HG03025 (cell line): Measurements from ENCODE around the gene CSK.

Experiments used
- ATAC-seq: cut with Tn5 transposase; IDR thresholded peaks from one replicate; pipeline ENCODE4 v1.9.1; 2021; ENCODE audit warnings: mild to moderate bottlenecking, moderate library complexity; ENCODE audit not compliant: unreplicated experiment, low FRiP score

The CSK gene

DNA sequence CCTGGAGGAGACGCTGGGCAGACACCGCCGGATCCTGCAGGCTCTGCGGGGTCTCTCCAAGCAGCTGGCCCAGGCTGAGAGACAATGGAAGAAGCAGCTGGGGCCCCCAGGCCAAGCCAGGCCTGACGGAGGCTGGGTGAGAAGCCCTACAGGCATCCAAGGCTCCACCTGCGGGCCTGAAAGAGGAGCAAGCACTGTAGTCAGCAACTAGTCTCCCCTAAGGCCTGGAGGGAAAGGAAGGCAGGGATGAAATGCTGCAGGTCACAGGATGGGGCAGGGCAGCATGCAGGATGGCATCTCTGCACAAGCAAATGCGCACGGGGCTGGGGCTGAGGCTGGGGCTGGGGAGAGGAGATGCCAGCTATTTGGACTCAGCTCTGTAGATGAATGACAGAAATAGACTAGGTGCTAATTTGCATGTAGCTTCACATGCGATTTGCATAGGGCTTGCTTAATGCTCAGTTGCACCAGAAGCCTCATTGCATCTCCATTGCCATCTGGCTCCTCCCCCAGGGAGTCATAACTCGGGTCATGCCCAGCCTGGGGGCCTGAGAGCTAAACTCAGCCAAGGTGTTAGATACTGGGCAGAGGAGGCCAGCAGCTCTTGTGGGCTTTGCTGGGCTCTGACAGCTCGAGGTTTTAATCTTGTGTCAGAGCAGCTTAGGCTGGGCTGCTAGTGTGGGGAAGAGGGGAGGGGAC, 39.4 kb downstream of the CSK start:
- ATAC-seq: no peak

DNA sequence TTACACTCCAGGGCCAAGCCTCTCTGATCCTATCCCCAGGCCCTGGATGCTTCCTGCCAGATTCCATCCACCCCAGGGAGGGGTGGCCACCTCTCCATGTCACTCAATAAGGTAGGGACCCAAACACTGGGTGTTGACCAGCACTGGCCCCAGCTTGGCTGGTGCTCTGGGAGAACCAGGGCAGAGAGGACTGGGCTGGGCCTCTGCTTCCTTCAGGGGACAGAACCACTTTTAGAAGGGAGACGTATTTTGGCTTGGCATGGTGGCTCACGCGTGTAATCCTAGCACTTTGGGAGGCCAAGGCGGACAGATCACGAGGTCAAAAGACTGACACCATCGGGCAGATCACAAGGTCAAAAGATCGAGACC, 39.9 kb downstream of the CSK start:
- no peak for ATAC-seq

DNA sequence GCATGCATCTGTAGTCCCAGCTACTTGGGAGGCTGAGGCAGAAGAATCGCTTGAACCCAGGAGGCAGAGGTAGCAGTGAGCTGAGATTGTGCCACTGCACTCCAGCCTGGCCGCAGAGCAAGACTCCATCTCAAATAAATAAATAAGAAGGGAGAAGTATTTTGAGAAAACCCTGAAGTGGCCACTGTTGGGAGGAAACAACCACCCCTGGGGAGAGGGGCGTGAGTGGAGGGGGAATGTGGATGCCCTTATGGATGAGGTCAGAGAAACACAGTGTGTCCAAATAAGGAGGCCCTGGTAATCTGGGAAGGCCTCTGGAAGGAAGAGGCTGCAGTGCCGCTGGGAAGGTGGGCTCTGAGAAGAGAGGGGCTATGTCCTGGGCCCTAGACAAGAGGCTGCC, 40.4 kb downstream of the CSK start:
- ATAC-seq: no peak

DNA sequence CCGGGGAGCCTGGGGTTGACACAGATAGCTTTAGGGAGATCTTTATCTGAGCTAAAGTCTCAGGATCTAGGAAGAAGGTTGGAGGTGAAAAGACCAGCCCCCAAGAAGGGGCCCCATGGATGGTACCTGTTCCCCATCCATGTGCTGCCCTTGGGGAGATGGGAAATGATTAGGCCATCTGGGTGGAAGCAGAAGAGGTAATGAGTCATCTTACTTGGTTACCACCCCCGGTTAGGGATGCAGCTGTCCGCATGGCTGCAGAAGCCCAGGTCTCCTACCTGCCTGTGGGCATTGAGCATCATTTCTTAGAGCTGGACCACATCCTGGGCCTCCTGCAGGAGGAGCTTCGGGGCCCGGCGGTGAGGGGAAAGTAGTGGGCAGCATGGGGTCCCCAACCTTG, 41.4 kb downstream of the CSK start:
- no peak for ATAC-seq

DNA sequence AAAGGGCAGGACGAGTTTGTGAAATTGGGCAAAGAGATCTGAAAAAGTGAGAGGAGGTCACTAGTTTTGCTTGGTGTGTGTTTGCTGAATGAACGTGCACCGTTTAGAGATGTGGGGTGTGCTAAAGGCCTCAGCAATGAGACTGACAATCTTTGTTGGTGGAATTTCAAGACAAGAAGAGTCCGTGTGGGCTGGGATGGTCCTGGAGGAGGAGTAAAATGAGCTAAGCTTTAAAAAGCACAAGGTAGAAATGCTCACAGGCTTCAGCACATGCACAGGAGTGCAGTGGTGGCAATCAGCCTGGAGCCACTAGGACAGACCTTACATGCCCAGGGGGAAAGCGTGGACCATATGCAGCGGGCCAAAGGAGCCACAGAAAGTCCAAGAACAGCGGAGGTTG, 43.1 kb downstream of the CSK start:
- ATAC-seq: no peak

DNA sequence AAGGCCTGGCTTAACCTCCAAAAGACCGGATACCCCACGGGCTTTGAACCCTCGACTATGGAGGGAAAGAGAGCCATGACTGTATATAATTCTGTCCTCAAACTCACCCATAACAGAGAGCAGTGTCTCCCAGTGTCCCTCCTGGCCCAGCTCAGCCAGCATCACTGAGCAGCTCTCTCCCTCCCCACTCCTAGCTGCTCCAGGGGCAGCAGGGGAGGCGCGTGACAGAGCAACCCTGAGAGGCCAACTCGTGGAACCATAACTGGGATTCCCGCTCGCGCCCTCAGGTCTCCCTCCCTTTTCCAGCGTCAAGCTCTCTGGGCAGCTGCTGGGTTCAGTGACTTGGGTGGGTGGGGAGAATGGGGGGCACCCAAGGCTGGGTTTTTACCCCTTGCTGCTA, 44.0 kb downstream of the CSK start:
- ATAC-seq: no peak

DNA sequence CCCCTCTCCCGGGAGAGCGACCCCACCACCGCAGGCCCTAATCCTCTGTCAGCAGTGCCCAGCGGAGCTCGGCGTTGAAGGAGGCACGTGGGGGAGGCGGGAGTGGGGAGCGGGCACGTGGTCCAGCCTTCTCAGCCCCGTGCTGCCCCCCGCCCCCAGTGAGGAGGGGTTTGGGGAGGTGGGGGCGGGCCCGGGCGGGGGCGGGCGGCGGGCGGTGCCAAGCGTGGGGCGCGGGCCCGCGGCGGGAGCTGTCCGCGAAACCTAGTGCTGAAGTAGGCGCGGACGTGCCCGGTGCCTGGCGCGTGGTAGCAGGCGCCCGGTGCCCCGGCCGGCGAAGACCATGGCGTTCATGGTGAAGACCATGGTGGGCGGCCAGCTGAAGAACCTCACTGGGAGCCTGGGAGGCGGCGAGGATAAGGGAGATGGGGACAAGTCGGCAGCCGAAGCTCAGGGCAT, 44.5 kb downstream of the CSK start, which contains the start of gene CPLX3:
Gene CPLX3, plus strand, starts transcription at position 264 of the 456 bp plus-strand sequence. Its CDS starts 77 bp downstream, at position 341.
- no peak for ATAC-seq

DNA sequence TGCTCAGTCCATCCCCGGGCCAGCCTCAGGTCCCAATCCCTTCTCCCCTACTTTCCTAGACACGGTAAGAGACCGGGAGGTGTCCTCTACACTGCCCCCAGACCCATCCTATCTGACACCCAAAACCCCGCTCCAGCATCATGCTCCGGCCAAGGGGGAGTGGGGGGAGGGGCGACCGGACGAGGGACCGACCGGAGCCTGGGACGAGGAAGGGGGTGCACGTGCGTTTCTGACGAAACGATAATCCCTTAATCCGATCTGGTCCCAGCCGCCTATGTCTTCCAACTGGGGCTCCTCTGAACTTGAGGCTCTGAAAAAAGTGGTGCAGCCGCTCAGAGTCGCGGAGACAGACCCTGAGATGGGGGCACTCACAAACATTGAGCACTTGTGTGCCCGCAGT, 45.0 kb downstream of the CSK start:
- ATAC-seq: no peak

DNA sequence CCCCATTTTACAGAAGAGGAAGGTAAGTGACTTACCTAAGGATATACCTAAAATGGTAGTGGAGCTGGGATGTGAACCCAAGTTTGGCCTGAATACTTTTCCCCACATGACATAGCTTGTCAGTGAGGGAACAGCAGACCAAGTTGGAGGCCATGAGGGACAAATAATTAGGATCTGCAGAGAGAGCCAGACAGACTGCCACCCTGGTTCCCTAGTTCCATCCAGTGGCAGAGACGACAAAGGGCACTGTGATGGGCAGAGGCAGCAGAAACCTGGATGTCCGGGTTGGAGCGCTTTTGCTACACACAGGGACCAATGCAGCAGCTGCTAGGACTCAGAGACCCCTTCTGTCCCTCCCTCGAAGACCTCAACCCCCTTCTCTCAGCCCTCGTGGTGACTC, 45.7 kb downstream of the CSK start:
- ATAC-seq: no peak

DNA sequence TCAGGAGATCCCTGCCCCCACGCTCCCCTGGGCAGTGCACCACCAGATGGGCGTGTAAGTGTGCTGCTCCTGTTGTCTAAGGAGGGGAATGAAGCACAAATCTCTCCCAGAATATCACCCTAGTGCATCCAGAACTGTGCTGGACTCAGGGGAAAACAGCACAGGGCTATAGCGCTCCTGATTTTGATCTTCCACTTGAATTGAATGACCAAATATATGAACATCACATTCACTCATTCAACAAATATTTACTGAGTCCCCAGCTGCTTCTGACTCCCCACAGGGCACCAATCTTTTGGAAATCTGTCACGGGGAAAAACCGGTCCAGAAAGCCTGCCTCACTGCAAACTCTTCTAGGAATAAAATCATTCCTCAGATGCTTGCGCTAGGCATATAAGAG, 47.0 kb downstream of the CSK start:
- ATAC-seq: no peak

DNA sequence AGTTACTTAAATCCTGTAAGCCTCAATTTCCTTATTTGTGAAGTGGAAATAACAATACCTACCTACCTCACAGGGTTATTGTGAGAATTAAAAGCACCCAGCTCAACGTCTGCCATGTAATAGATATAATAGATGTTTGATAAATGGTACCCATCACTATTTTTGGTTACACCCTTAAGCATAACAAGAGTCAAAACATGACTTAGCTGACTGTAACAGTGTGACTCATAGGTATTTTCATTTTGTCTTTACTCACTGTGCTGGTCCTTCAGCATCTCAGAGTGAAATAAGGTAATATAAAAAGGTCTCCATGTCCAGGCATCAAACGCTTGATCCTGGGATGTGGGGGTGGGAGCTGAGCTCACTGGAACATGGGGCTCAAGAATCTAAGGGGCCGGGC, 47.6 kb downstream of the CSK start:
- no peak for ATAC-seq

DNA sequence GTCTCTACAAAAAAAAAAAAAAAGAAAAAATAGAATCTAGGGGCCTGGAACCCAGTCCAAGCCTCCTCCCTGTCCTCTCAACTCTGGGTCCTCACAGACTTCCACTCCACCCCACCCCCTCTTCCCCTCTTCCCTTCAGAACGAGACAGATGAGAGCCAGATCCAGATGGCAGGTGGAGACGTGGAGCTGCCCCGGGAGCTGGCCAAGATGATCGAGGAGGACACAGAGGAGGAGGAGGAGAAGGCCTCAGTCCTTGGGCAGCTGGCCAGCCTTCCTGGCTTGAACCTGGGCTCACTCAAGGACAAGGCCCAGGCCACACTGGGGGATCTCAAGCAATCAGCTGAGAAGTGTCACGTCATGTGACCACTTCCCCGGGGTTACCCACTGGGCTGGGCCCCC, 48.1 kb downstream of the CSK start:
- ATAC-seq: no peak

DNA sequence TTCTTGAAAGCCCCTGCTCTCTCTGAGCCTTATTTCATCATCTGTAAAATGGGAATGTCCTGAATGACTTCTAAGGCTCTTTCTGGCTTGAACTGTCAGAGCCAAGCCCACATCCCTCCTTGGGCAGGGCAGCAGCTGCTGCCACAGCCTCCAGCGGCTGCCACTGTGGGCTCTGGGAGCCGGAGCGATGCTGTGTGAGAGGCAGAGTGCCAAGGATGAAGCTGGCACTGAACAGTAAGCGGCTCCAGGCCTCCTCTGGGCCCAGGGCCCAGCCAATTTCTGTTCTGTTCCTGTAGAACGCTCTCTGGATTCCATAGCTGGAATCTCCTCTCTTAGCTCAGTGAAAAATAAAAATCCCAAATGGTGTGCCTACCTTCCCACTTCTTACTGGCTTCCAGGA, 49.0 kb downstream of the CSK start:
- no peak for ATAC-seq

DNA sequence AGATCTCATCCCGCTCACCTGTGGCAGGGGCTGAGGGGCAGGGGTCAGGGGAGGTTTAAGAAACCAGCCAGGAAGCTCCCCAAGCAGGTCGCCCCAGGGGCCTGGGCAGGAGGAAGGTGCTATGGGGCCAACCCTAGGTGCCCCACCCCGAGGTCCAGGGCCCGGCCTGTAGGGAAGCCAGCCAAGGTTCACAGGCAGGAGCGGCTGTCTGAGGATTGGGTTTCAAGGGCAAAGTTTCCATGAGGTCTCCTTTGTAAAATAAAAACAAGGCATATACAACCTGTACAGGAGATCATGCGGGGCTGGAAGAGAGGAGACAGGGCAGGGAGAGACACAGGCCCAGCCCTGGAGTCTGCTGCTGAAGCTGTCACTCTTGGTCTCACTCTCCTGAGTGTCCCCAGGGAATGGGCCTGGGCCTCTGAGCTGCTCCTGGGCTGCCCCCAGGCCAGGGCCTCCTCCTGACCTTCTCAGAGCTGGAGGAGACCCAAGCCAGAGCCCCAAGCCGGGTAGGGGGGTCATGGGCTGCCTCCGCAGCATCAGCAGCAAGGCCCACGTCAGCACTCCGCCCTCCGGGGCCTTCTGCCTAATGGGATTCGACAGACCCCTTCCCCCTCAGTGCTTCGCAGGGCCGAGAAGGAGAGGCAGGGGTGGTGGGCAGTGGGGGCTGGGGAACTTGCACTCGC, 50.1 kb downstream of the CSK start:
- ATAC-seq: no peak

DNA sequence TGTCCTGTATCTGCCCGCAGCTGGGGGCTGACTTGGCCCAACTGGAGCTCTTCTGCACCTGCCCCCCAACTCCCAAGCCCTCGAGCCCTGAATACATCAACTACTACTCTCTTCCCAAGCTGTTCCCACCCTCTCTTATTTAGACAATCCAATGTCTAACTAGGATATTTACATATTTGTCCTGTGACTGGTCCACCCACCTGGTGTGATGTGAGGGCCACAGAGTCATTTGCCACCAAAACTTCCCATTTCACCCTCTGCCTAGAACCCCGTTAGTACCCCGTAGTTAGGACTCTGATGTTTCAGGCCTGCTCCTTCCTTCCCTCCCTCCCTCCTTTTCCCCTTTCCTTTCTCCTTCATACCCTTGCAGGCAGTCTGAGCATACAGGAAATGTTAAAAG, 50.9 kb downstream of the CSK start:
- ATAC-seq: no peak

DNA sequence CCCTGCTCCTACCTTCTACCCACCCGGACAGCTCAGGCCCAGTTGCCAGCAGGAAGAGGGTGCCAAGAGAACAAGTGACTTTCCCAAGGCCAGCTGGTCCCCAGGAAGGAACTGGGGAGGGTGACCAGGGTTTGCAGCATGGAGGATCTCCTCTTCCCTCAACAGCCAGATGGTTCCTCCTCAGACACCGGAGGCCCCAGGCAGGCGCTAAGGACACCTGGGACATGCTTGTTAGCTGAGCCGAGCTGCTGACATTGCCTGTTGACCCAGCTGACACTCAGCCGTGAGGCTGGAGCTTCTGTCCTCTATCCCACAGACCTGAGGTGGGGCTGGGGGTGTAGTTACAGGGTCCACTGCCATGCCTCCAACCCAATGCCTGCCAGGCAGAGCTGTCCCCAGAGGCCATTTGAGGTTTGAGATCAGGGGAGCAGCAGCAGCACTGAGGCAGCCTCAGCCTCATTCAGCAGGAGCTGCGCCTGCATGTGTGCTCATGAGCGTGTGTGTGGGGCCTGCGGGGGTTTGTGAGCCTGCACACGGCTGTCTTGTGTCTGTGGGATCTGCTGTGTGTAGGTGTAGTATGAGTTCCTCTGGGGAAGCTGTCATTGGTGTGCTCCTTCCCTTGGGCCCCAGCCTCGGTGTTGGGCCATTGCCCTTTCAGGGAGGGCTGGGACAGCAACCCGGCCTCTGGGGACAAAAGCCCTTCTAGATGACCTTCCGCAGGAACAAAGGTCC, 51.7 kb downstream of the CSK start:
- no peak for ATAC-seq

DNA sequence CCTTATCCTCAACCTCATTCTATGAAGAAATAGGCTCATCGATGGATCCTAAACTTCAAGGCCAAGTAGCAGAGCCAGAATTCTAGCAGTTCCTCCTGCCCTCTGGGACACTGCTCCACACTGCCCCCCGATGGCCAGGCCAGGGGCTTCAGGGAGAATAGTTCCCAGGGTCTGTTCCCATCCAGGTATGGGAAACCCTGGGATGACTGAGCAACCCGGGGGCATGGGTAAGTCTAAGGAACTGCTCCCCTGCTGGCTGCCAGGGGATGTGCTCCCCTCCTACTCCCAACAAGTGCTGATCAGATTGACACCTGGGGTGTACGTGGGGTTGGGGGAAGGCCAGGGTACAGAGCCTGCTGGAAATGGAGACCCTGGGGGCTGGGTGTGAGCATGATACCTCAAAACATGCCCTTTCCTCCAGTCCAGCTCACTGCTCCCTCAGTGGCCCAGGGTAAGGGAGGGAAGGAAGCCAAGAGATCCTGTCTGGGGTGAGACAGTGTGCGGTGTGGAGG, 53.5 kb downstream of the CSK start:
- ATAC-seq: no peak

DNA sequence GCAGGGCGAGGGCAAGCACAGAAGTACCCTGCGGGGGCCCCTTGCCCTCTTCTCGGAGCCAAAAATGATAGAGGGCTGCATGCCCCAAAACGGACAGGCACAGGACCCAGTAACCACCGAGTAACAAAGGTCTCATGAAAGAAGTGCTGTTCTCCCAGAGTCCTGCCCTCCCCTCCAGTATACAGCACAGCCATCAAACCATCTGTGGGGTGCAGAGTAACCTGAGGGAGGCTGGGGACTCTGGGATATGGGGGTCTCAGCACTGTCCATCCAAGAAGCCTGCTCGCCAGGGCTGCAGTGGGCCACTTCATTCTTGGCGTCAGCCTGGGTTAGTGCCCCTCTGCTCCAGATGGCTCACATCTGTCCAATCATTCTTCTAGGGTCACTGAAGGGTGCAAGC, 55.0 kb downstream of the CSK start:
- no peak for ATAC-seq

DNA sequence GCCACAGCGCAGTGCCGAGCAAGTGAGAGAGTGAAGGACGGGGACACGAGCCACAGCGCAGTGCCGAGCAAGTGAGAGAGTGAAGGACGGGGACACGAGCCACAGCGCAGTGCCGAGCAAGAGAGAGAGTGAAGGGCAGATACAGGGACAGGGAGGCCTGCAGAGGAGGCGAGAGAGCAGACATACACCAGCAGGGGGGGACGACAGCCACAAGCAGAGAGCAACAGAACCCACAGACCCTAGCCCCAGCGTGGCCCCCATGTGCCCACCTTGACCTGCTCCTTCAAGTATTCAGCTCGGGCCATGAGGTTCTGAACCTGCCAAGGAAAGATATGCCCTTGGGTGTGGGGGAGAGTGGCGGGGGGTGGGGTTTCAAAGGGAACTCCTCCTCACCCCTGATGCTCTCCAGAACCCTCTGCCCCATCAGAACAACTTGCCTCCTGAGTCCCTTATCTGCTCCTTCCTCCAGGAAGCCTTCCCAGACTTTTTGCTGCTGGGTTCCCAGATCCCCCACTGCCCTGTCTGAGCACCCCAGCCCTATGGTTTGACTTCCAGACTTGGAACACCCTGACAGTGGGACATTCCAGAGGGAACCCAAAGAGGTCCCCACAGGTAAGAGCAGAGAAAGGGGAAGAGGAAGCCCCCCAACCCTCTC, 55.7 kb downstream of the CSK start:
- no peak for ATAC-seq

DNA sequence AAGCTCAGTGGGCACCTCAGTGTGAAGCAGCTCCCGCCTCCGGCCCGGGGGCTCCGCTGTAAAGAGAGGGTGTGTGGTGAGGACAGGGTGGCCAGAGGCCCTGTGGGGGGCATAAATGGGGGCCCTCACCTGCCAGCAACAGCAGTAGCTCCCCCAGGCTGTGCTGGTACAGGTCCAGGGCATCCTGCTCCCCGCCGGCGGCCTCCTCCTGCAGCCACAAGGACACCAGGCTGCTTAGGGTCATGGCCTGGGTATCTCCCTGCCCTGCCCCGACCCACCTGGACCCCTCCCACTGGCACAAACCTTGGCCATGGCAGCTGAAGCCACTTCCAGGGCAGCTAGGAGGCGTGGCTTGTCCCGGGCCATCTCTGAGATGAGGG, 56.2 kb downstream of the CSK start:
- no peak for ATAC-seq
